Tibial nerve (tissue), 4 donors: ENCODE measurements around the gene MED23.

Experiments
- EP300 ChIP-seq, 2 donors: sonication (generic); formaldehyde crosslinking; IDR thresholded peaks; one replicate each; pipeline ENCODE4 v1.6.1; 2017; ENCODE audit warnings: antibody characterized with exemption in 2 of 2, mild to moderate bottlenecking in 1 of 2
- POLR2A ChIP-seq, 2 donors: fragments of 450-650 bp; IDR thresholded peaks; one replicate each; pipeline ENCODE4 v1.6.1; 2017; ENCODE audit warnings: antibody characterized with exemption in 2 of 2, mild to moderate bottlenecking in 2 of 2, moderate library complexity in 2 of 2
- TF ChIP-seq, protein P1 (sequence below), 5 experiments: fragments of 200-600 bp in 3 of 5; fragments of 450-650 bp in 2 of 5; sonication (generic) in 3 of 5; IDR thresholded peaks; one replicate each; pipeline ENCODE4 v1.5.1; 2016 to 2019; ENCODE audit warnings: antibody characterized with exemption in 5 of 5, mild to moderate bottlenecking in 3 of 5, moderate library complexity in 2 of 5

DNA sequence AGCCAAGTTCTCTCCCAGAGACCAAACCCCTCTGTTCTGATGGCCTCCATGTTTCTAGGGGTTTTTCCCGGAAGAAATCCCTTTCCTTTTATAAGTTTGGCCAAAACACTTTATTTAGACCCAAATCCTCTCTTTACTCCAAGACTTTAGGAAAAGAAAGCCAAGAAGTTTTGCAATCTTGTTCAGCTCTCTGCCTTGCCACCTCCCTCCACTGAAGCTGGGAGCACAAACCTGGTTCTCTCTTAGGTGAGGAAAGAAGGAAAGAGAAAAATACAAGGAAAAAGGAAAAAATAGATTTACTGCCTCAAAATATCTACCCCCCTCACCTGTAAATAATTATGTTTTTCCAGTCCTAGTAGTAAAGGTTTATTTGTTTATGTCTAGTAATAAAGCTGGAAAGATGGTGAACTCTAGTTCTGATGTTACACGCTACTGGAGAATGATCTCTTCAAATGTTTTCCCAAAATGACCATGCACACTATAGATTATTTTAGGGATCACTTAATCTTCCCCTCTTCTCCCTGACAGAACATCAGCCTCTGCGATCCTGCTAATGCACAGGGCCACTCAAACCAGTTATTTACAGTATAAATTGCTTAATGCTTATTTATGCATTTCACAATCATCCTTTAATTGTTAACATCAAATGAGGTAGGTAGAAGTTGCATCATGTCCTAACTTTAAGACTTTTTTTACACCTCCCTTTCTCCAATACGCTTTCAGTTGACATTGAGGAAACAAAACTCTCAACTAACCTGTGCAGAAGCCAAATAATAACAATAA lies 65.9 kb downstream of the MED23 start:
- TF ChIP-seq, protein P1, sequence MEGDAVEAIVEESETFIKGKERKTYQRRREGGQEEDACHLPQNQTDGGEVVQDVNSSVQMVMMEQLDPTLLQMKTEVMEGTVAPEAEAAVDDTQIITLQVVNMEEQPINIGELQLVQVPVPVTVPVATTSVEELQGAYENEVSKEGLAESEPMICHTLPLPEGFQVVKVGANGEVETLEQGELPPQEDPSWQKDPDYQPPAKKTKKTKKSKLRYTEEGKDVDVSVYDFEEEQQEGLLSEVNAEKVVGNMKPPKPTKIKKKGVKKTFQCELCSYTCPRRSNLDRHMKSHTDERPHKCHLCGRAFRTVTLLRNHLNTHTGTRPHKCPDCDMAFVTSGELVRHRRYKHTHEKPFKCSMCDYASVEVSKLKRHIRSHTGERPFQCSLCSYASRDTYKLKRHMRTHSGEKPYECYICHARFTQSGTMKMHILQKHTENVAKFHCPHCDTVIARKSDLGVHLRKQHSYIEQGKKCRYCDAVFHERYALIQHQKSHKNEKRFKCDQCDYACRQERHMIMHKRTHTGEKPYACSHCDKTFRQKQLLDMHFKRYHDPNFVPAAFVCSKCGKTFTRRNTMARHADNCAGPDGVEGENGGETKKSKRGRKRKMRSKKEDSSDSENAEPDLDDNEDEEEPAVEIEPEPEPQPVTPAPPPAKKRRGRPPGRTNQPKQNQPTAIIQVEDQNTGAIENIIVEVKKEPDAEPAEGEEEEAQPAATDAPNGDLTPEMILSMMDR (IDR thresholded peaks at IDR 0.05) = no peak
- TF ChIP-seq POLR2A (IDR thresholded peaks at IDR 0.05) (no peak), EP300 (IDR thresholded peaks at IDR 0.05) (no peak)
